Transverse colon (tissue), 4 donors: Measurements from ENCODE around the gene MACF1. TPM values are rescaled to one million over a fixed set of nuclear protein-coding genes. Genes with fewer than 3 reads are reported as not detected.

Source experiments
- DNase-seq: peaks from one replicate; pipeline ENCODE4 v3.0.0-alpha.2; 2019
- H3K27ac ChIP-seq, 4 donors: fragments of 200-600 bp; sonication (generic); 2 replicates each; pipeline ENCODE4 v1.5.1; 2016 to 2018; ENCODE audit warnings: inconsistent platforms in 4 of 4
- H3K27me3 ChIP-seq: fragments of 200-600 bp; sonication (generic); 2 replicates; pipeline ENCODE4 v1.5.1; 2017; ENCODE audit warnings: inconsistent platforms
- H3K36me3 ChIP-seq, 4 donors: fragments of 200-600 bp; sonication (generic); 2 replicates each; pipeline ENCODE4 v1.5.1; 2017 to 2019; ENCODE audit warnings: inconsistent platforms in 4 of 4
- H3K4me1 ChIP-seq, 4 donors: fragments of 200-600 bp; sonication (generic); 2 replicates each; pipeline ENCODE4 v1.5.1; 2017 to 2020; ENCODE audit warnings: inconsistent platforms in 4 of 4
- H3K4me3 ChIP-seq, 4 donors: fragments of 200-600 bp; sonication (generic); 1 replicate in 1 of 4; 2 replicates in 3 of 4; pipeline versions ENCODE4 v1.5.1 to v1.6.1; 2017 to 2019; ENCODE audit warnings: inconsistent platforms in 4 of 4
- H3K9me3 ChIP-seq, 2 donors: fragments of 200-600 bp; sonication (generic); 2 replicates each; pipeline ENCODE4 v1.5.1; 2017 to 2019; ENCODE audit warnings: inconsistent platforms in 2 of 2
- EP300 ChIP-seq: sonication (generic); formaldehyde crosslinking; IDR thresholded peaks from one replicate; pipeline ENCODE4 v1.6.1; 2017; ENCODE audit warnings: antibody characterized with exemption, low read depth
- POLR2A ChIP-seq: fragments of 450-650 bp; IDR thresholded peaks from one replicate; pipeline ENCODE4 v1.6.1; 2016; ENCODE audit warnings: antibody characterized with exemption, mild to moderate bottlenecking, moderate library complexity
- POLR2AphosphoS5 ChIP-seq, 3 donors: sonication (generic); formaldehyde crosslinking; IDR thresholded peaks; one replicate each; pipeline ENCODE4 v1.6.1; 2016; ENCODE audit warnings: antibody characterized with exemption in 3 of 3
- WGBS, 2 donors: methylation state at CpG; one replicate each; pipeline ENCODE4 v1.1.5; 2018; ENCODE audit warnings: low coverage in 1 of 2; 5-methylcytosine and 5-hydroxymethylcytosine counted together
- in situ Hi-C, 4 donors: fragments of 200-750 bp; cut with MboI; loops; one replicate each; pipeline versions ENCODE4 v1.15.0 to v1.15.1; 2017; ENCODE audit warnings: low sequenced_read_pairs in 3 of 4, low pct_ligation_motif_present in 1 of 4, low pct_unique_long_range_greater_than_20kb in 1 of 4
- intact Hi-C: fragments of 100-400 bp; cut with DNase I; formaldehyde crosslinking; loops from one replicate; pipeline ENCODE4 v1.15.1; 2023; ENCODE audit warnings: low total_unique reads
- total RNA-seq, 4 donors: library from RNA; depleted of rRNA; stranded (reverse); fragments of >200 nt; gene quantifications; one replicate each; pipeline ENCODE4 v1.1.0, GENCODE V29; 2016
- TF ChIP-seq, protein P1 (sequence below), 5 experiments: fragments of 200-600 bp in 3 of 5; fragments of 450-650 bp in 2 of 5; sonication (generic) in 3 of 5; IDR thresholded peaks; 1 replicate in 2 of 5; 2 replicates in 3 of 5; pipeline ENCODE4 v1.5.1; 2016 to 2017; ENCODE audit warnings: antibody characterized with exemption in 5 of 5, inconsistent platforms in 3 of 5, mild to moderate bottlenecking in 2 of 5, moderate library complexity in 1 of 5

MACF1 gene
- total RNA-seq, 4 donors from 2014 or later = 190 to 300 (median 254) TPM

DNA sequence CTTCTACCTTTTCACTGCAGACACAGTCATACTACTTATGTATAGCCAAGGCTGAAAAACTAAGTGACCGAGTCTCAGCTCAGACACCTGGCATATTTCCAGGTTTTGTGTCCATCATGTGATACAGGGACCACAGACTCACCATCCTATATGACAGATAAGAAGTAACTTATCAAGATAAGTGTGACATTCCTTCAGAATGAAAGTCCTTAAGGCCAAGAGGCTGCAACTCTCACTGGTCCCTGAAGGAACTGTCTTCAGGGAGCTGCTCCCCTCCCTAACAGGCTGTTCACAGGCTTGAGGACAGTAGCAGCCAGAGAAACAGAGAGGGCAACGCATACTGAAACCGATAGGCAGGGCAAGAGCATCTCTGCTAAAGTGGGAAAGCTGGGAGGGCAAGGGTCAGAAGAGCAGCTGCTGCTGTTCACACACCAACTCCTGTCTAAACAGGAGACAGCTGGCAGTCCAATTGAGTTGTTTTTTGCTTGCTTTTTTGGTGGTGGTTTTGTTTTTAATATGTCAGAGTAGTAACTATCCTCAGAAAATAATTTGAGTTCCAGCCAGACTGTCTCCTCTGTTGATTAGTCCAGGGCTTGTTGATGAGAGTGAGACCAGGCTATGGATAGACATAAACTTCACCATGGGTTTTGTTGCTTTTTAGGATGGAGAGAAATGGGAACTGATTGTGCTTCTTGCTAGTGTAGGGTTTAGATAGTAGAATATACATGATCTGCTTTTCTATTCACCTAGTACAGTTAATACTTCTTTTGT lies 67.7 kb downstream of the MACF1 start:
- 10 to 40% methylated on average over 1 to 3 of the region's 3 CpGs for WGBS, 2 donors
- H3K27ac ChIP-seq = peak overlapping the region; percentile 48 to 69 (median 51)
- TF ChIP-seq POLR2A (no peak), EP300 (no peak), POLR2AphosphoS5 (IDR thresholded peaks at IDR 0.05) (no peak)
- TF ChIP-seq, protein P1, sequence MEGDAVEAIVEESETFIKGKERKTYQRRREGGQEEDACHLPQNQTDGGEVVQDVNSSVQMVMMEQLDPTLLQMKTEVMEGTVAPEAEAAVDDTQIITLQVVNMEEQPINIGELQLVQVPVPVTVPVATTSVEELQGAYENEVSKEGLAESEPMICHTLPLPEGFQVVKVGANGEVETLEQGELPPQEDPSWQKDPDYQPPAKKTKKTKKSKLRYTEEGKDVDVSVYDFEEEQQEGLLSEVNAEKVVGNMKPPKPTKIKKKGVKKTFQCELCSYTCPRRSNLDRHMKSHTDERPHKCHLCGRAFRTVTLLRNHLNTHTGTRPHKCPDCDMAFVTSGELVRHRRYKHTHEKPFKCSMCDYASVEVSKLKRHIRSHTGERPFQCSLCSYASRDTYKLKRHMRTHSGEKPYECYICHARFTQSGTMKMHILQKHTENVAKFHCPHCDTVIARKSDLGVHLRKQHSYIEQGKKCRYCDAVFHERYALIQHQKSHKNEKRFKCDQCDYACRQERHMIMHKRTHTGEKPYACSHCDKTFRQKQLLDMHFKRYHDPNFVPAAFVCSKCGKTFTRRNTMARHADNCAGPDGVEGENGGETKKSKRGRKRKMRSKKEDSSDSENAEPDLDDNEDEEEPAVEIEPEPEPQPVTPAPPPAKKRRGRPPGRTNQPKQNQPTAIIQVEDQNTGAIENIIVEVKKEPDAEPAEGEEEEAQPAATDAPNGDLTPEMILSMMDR (IDR thresholded peaks at IDR 0.05) = no peak
- no peaks in the 10 kb centered on the region for H3K9me3 ChIP-seq
- no peaks in the 10 kb centered on the region for H3K27me3 ChIP-seq
- in situ Hi-C loops (no loop called here), intact Hi-C loops (no loop called here)
- H3K36me3 ChIP-seq = no peaks in the 10 kb centered on the region
- no peak overlapping the region for H3K4me3 ChIP-seq
- peak; percentile 14 for DNase-seq
- H3K4me1 ChIP-seq = peaks cover 2 to 53% (median 24%) of the 10 kb centered on the region in 4 donors

DNA sequence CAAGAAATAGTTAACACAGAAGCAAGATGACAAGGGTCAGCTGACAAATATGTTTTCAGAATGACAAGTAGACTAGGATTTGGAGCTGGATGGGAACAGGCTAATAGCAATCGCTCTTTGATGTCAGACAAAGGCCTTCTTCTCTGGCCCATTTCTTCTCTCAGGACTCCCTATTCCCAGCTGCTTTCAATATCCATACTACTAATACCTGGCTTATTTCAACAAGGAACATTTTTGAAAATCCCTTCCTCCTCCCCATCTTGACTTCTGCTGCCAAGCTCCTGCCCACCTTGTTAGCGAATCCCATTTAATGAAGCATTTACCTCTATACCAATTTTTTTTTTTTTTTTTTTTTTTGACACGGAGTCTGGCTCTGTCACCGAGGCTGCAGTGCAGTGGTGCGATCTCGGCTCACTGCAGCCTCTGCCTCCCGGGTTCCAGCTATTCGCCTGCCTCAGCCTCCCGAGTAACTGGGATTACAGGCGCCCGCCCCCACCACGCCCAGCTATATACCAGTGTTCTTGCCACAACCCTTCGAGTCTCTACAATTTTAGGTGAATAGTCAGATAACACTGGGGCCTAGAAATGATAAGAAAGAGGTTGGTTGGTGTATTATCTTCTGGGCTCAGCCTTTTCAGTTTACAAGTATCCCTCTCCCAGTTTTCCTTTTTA lies 68.4 kb downstream of the MACF1 start:
- Histone ChIP-seq H3K4me1 (peaks cover 0 to 51% (median 21%) of the 10 kb centered on the region in 4 donors), H3K27ac (peak overlapping the region; percentile 48 to 69 (median 51)), H3K36me3 (no peaks in the 10 kb centered on the region), H3K27me3 (no peaks in the 10 kb centered on the region), H3K9me3 (no peaks in the 10 kb centered on the region), H3K4me3 (no peak overlapping the region)
- no peak for DNase-seq
- intact Hi-C loops = no loop called here
- 60 to 83% methylated on average over 9 to 13 of the region's 13 CpGs for WGBS, 2 donors
- no peak for TF ChIP-seq POLR2A
- TF ChIP-seq, protein P1 (IDR thresholded peaks at IDR 0.05) = no peak
- TF ChIP-seq EP300 = no peak
- no peak for TF ChIP-seq POLR2AphosphoS5 (IDR thresholded peaks at IDR 0.05)
- in situ Hi-C loops = no loop called here

DNA sequence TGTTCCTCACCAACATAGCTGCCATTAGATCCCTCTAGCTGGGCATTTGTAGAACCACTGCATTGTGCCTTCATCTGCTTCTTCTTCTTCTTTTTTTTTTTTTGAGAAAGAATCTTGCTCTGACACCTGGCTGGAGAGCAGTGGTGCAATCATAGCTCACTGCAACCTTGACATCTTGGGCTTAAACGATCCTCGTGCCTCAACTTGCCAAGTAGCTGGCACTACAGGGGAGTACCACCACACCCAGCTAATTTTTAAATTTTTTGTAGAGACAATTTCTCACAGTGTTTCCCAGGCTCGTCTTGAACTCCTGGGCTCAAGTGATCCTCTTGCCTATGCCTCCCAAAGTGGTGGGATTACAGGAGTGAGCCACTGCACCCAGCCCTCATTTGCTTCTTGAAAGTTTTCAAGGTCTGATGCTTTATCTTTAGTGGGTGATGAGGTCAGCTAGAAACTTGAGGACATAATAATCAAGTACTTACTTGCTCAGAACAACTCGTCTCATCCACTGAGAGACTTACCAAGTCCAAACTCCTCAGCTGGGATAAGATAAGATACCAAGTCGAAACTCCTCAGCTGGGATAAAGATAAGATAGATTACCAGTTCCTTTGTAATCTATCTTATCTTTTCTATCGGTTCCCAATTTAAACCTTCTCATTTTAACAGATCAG lies 71.5 kb downstream of the MACF1 start:
- no peak for DNase-seq
- Histone ChIP-seq H3K36me3 (no peaks in the 10 kb centered on the region), H3K4me3 (no peak overlapping the region), H3K27me3 (no peaks in the 10 kb centered on the region), H3K9me3 (no peaks in the 10 kb centered on the region), H3K27ac (no peak overlapping the region), H3K4me1 (peaks cover 0 to 32% (median 11%) of the 10 kb centered on the region in 4 donors)
- intact Hi-C loops (no loop called here), in situ Hi-C loops (no loop called here)
- no peak for TF ChIP-seq EP300
- TF ChIP-seq, protein P1 (IDR thresholded peaks at IDR 0.05) = no peak
- TF ChIP-seq POLR2A = no peak
- TF ChIP-seq POLR2AphosphoS5 (IDR thresholded peaks at IDR 0.05) = no peak
- 85 to 87% methylated on average over 5 to 6 of the region's 6 CpGs for WGBS, 2 donors

- Histone ChIP-seq H3K36me3 (no peaks in the 10 kb centered on the region), H3K4me1 (peaks cover 0 to 18% (median 3%) of the 10 kb centered on the region in 4 donors), H3K27me3 (no peaks in the 10 kb centered on the region), H3K27ac (no peak overlapping the region), H3K4me3 (no peak overlapping the region), H3K9me3 (no peaks in the 10 kb centered on the region)
- no peak for DNase-seq
- in situ Hi-C loops (no loop called here), intact Hi-C loops (no loop called here)
- TF ChIP-seq POLR2AphosphoS5 (IDR thresholded peaks at IDR 0.05) (no peak), EP300 (no peak)
Observed at GRCh38 chr1:39277879-39278278, 73.4 kb downstream of the MACF1 start.
